ENCODE data around the gene PRM2.

PRM2 gene

DNA sequence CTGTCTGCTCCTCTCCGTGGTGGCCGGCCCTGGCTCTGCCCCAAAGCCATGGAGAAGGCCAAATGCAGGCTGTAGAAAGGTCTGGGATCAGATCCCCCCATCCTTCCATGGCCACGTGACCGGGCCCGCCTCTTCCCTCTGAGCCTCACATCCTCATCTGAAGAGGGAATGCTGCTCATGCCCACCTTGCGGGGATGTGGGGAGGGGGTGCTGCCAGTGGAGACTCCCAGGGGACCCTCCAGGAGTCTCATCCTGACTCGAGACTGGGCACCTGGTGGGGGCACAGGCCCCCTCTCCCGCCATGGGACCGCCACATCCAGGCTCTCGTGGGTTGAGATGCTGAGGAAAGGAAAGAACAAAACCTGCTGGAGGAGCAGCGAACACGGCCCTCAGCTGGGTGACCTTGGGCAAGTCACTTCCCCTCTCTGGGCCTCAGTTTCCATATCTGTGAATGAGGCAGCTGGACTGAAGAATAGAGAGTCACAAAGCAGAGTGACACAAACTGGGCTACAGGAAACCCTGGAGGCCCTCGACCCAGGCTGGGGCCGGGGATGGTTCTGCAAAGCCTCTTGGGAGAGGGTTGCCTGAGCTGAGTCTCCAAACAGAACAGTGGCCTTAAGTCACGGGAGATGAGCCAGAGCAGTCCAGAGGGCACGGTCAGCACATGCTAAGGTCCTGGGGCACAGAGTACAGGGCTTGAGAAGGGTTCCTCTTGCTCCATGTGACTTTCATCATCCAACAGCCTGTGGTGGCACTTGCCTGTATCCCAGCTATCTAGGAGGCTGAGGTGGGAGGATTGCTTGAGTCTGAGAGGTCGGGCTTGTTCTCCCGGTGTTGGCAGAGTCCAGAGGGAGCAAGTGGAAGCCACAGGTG is 50.4 kb downstream of the PRM2 start:
- DNase-seq (ENCODE audit: low spot score): no peak

Measured in hepatic stellate cell (primary cell).